Osteocyte (in vitro differentiated cells): ENCODE results near the gene GRPR. TPM values are rescaled to one million over a fixed set of nuclear protein-coding genes. Genes with fewer than 3 reads are reported as not detected.

Experiments used
- DNase-seq: peaks from one replicate; pipeline ENCODE4 v3.0.0; 2021; ENCODE audit warnings: mixed read lengths; ENCODE audit not compliant: unreplicated experiment; ENCODE audit errors: extremely low spot score
- H3K27ac Mint-ChIP-seq: one replicate; pipeline ENCODE4 v1.8.0; 2021; ENCODE audit warnings: mild to moderate bottlenecking, mixed read lengths; ENCODE audit not compliant: unreplicated experiment
- H3K27me3 Mint-ChIP-seq: one replicate; pipeline ENCODE4 v1.8.0; 2021; ENCODE audit warnings: mixed read lengths; ENCODE audit not compliant: unreplicated experiment
- H3K36me3 Mint-ChIP-seq: one replicate; pipeline ENCODE4 v1.8.0; 2021; ENCODE audit warnings: mixed read lengths; ENCODE audit not compliant: unreplicated experiment
- H3K4me1 Mint-ChIP-seq: one replicate; pipeline ENCODE4 v1.8.0; 2021; ENCODE audit warnings: mixed read lengths; ENCODE audit not compliant: unreplicated experiment
- H3K4me3 Mint-ChIP-seq: one replicate; pipeline ENCODE4 v1.8.0; 2021; ENCODE audit warnings: mild to moderate bottlenecking, moderate library complexity, mixed read lengths; ENCODE audit not compliant: unreplicated experiment
- H3K9me3 Mint-ChIP-seq: one replicate; pipeline ENCODE4 v1.8.0; 2021; ENCODE audit warnings: mixed read lengths; ENCODE audit not compliant: unreplicated experiment
- CTCF ChIP-seq: fragments of 200-600 bp; sonication (generic); IDR thresholded peaks from 2 replicates; pipeline ENCODE4 v1.5.0; 2021; ENCODE audit warnings: antibody characterized with exemption, mild to moderate bottlenecking, moderate library complexity
- total RNA-seq: library from RNA; stranded (reverse); gene quantifications from 2 replicates; pipeline ENCODE4 v1.2.1, GENCODE V29; 2021

Gene GRPR
- total RNA-seq, 1 donor from 2014 or later = 4.0 TPM

DNA sequence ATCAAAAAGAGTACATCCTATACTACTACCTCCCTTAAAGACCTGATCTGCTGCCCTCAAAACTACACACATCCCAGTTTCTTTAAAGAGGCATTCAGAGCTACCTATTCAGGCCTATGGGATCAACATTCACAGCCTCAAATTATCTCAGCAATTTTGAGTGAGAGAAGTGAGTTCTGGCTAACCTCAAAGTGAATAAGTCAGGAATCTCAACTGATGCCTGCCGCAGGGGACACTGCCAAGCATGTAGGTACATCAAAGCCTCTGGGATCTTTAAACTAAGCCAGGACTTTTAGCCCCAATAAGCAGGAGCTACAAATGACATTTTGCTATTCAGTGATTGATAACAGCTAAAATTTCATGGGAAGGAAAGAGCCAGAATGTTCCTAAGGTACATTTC, 11.6 kb downstream of the GRPR start:
- Mint-ChIP-seq H3K36me3 (no peaks in the 10 kb centered on the region), H3K9me3 (no peaks in the 10 kb centered on the region), H3K27me3 (peaks cover 2% of the 10 kb centered on the region), H3K4me1 (peaks cover 3% of the 10 kb centered on the region), H3K27ac (no peak overlapping the region), H3K4me3 (no peak overlapping the region)
- no peak for DNase-seq
- no peak for TF ChIP-seq CTCF

DNA sequence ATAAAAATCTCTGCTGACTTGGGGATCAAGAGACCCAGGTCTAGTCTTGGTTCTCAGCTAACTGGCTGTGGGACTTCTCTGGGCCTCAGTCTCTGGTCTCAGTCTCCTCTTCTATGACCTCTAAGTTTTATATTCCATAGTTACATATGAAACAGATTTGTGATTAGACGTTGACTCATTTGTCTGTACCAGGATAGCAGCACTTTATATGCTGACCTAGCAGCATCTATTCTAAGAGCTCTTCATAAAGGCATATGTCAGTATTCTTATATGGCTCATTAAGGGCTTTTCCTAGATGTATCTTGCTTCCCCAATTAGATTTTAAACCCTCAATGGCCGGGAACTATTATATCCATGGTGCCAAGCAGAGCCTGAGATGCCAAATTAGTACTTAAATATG, 12.7 kb downstream of the GRPR start:
- no peak overlapping the region for H3K4me3 Mint-ChIP-seq
- H3K27ac Mint-ChIP-seq = no peak overlapping the region
- no peak for DNase-seq
- peaks cover 2% of the 10 kb centered on the region for H3K27me3 Mint-ChIP-seq
- no peaks in the 10 kb centered on the region for H3K9me3 Mint-ChIP-seq
- no peak for TF ChIP-seq CTCF
- H3K4me1 Mint-ChIP-seq = peaks cover 3% of the 10 kb centered on the region
- no peaks in the 10 kb centered on the region for H3K36me3 Mint-ChIP-seq

DNA sequence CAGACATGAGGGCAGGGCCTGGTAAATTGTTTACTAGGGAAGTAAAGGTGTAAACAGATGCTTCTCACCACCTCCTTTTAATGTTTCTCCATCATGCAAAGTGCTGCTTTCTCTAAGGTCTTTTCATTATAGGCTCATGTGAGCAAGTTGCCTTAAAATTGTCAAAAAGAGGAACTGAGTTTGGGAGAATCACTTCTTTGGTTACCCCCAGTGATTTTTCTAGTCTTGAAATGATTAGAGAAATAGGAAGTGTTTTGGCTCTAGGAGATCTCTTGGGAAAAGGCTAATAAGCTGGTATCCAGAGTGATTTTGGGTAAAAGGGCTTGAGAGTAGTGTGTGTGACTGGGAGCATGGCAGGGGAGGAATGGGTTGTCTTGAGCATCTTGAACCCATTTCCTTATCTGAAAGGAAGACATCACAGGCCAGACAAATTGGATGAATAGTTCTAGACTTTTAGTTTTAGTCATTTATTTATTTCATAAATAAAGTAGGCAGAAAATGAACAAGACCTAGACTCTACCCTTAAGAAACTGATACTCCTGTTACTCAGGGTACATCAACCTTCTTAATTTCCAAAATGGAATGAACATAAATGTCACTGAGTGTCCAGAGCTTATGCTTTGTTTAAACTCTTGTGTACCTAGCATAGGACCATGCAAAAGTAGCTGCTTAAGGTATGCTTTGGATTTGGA, 14.2 kb downstream of the GRPR start:
- peaks cover 2% of the 10 kb centered on the region for H3K27me3 Mint-ChIP-seq

GRCh38 chrX:16138108-16138427, 14.7 kb downstream of the GRPR start:
- Mint-ChIP-seq H3K9me3 (no peaks in the 10 kb centered on the region), H3K27me3 (peaks cover 2% of the 10 kb centered on the region), H3K36me3 (no peaks in the 10 kb centered on the region), H3K4me1 (peaks cover 3% of the 10 kb centered on the region), H3K4me3 (no peak overlapping the region), H3K27ac (no peak overlapping the region)
- TF ChIP-seq CTCF = peak; percentile 18
- DNase-seq = no peak

More for the DNA sequence above, 14.2 kb downstream of the GRPR start:
- Mint-ChIP-seq H3K27ac (no peak overlapping the region), H3K4me1 (peaks cover 3% of the 10 kb centered on the region), H3K9me3 (no peaks in the 10 kb centered on the region), H3K4me3 (no peak overlapping the region), H3K36me3 (no peaks in the 10 kb centered on the region)
- no peak for TF ChIP-seq CTCF
- DNase-seq = no peak

GRCh38 chrX:16140448-16140847, 17.1 kb downstream of the GRPR start:
- peaks cover 2% of the 10 kb centered on the region for H3K27me3 Mint-ChIP-seq
- no peaks in the 10 kb centered on the region for H3K36me3 Mint-ChIP-seq
- no peak overlapping the region for H3K27ac Mint-ChIP-seq
- no peak for TF ChIP-seq CTCF
- no peak for DNase-seq
- no peak overlapping the region for H3K4me3 Mint-ChIP-seq
- H3K4me1 Mint-ChIP-seq = peaks cover 9% of the 10 kb centered on the region
- H3K9me3 Mint-ChIP-seq = no peaks in the 10 kb centered on the region
